Breast epithelium (tissue), 4 donors: ENCODE measurements around the gene PUM1. TPM values are rescaled to one million over a fixed set of nuclear protein-coding genes. Genes with fewer than 3 reads are reported as not detected.
A peak's percentile ranks its signal among the peaks of the same experiment; 100 is the strongest.

Experiments
- DNase-seq, 2 donors: peaks; one replicate each; pipeline ENCODE4 v3.0.0-alpha.2; 2019; ENCODE audit warnings: low spot score in 2 of 2
- H3K27ac ChIP-seq, 2 donors: fragments of 200-600 bp; sonication (generic) in 1 of 2; one replicate each; pipeline ENCODE4 v1.5.1; 2016 to 2019; ENCODE audit warnings: mild to moderate bottlenecking in 1 of 2
- H3K27me3 ChIP-seq, 2 donors: fragments of 200-600 bp; sonication (generic) in 1 of 2; one replicate each; pipeline versions ENCODE4 v1.5.1 to v1.6.0; 2017 to 2019; ENCODE audit warnings: control low read depth in 1 of 2, mild to moderate bottlenecking in 1 of 2
- H3K36me3 ChIP-seq: fragments of 200-600 bp; one replicate; pipeline ENCODE4 v1.5.1; 2019
- H3K4me1 ChIP-seq, 2 donors: fragments of 200-600 bp; sonication (generic); one replicate each; pipeline ENCODE4 v1.5.1; 2016 to 2019; ENCODE audit warnings: control low read depth in 1 of 2
- H3K4me3 ChIP-seq, 3 donors: fragments of 200-600 bp; sonication (generic); 1 replicate in 2 of 3; 2 replicates in 1 of 3; pipeline ENCODE4 v1.5.1; 2016 to 2019; ENCODE audit warnings: mild to moderate bottlenecking in 3 of 3, moderate library complexity in 2 of 3
- H3K9me3 ChIP-seq, 2 donors: fragments of 200-600 bp; sonication (generic) in 1 of 2; one replicate each; pipeline ENCODE4 v1.5.1; 2016 to 2019; ENCODE audit warnings: control low read depth in 1 of 2
- POLR2A ChIP-seq: fragments of 450-650 bp; IDR thresholded peaks from one replicate; pipeline ENCODE4 v1.6.1; 2016; ENCODE audit warnings: antibody characterized with exemption, mild to moderate bottlenecking, moderate library complexity
- POLR2AphosphoS5 ChIP-seq, 3 donors: sonication (generic); formaldehyde crosslinking; IDR thresholded peaks; one replicate each; pipeline ENCODE4 v1.6.1; 2017; ENCODE audit warnings: antibody characterized with exemption in 3 of 3
- intact Hi-C: fragments of 100-400 bp; cut with DNase I; formaldehyde crosslinking; loops from one replicate; pipeline ENCODE4 v1.15.1; 2023; ENCODE audit warnings: low total_unique reads
- total RNA-seq, 3 donors: library from RNA; depleted of rRNA; stranded (reverse); fragments of >200 nt; gene quantifications; one replicate each; pipeline ENCODE4 v1.1.0, GENCODE V29; 2016
- TF ChIP-seq, protein P1 (sequence below), 3 donors: fragments of 450-650 bp; IDR thresholded peaks; one replicate each; pipeline ENCODE4 v1.5.1; 2016 to 2017; ENCODE audit warnings: antibody characterized with exemption in 3 of 3, mild to moderate bottlenecking in 3 of 3, moderate library complexity in 3 of 3

Gene PUM1
- total RNA-seq, 3 donors from 2014 or later, result 93.8 to 149 (median 116) TPM

DNA sequence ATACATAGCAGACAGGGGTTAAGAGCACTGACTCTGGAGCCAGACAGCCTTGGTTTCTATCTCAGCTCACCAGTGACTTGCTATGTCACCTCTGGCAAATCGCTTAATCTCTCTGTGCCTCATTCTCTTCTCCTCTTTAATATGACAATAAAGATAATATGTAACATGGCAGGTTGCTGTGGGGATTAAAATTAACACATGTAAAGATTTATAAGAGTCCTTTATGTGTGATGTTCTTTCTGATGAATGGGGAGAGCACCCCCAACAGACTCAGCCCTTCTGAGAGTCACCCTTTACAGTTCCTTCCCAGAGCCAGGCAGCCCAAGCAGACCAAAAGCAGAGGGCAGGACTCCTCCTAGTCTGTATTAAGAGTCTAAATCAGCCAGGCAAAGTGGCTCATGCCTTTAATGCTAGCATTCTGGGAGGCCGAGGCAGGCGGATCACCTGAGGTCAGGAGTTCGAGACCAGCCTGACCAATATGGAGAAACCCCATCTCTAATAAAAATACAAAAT is 80.5 kb downstream of the PUM1 start:
- no peak overlapping the region for H3K4me3 ChIP-seq
- H3K4me1 ChIP-seq, result peaks cover 0 to 13% of the 10 kb centered on the region in 2 donors
- TF ChIP-seq, protein P1, sequence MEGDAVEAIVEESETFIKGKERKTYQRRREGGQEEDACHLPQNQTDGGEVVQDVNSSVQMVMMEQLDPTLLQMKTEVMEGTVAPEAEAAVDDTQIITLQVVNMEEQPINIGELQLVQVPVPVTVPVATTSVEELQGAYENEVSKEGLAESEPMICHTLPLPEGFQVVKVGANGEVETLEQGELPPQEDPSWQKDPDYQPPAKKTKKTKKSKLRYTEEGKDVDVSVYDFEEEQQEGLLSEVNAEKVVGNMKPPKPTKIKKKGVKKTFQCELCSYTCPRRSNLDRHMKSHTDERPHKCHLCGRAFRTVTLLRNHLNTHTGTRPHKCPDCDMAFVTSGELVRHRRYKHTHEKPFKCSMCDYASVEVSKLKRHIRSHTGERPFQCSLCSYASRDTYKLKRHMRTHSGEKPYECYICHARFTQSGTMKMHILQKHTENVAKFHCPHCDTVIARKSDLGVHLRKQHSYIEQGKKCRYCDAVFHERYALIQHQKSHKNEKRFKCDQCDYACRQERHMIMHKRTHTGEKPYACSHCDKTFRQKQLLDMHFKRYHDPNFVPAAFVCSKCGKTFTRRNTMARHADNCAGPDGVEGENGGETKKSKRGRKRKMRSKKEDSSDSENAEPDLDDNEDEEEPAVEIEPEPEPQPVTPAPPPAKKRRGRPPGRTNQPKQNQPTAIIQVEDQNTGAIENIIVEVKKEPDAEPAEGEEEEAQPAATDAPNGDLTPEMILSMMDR (IDR thresholded peaks at IDR 0.05), result no peak
- TF ChIP-seq POLR2AphosphoS5 (IDR thresholded peaks at IDR 0.05), result no peak
- no peak for TF ChIP-seq POLR2A
- no peaks in the 10 kb centered on the region for H3K36me3 ChIP-seq
- no peaks in the 10 kb centered on the region for H3K9me3 ChIP-seq
- peak overlapping the region; percentile 21 to 50 for H3K27ac ChIP-seq
- intact Hi-C loops, result no loop called here
- H3K27me3 ChIP-seq, result no peaks in the 10 kb centered on the region
- no peak for DNase-seq

DNA sequence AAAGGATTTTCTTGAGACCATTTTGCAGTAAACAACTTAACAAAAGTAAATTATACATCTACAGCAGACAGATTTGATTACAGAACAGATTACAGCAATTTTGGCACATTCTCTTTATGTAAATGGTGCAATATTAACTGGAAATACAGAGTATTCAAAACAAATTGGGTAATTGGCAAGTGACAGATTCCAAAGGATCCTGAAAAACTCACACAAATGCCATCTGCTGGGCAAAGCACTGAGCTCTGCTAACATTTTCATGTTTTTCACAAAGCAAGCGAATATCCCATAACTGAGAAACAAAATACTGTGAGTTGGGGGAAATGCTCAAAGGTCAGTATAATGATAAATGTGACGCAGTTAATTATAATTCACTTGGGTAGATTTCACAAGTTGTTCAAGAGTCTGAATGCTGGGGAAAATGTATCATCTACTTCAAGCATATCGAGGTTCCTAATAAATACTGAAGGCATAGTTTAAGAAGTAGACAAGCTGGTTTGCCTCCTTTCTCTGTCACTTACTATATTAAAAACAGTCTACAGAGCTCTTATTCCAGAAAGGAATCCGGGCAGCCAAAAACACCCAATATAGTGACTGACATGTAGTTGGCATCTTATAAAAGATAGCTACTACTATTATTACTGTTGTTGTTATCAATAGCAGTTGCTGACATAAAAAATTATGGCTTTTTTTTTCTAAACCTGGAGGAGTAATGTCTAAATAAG is 81.2 kb downstream of the PUM1 start:
- Histone ChIP-seq H3K4me1 (peaks cover 0 to 13% of the 10 kb centered on the region in 2 donors), H3K27me3 (no peaks in the 10 kb centered on the region), H3K9me3 (no peaks in the 10 kb centered on the region), H3K36me3 (no peaks in the 10 kb centered on the region), H3K27ac (peak overlapping the region; percentile 21 to 50), H3K4me3 (no peak overlapping the region)
- TF ChIP-seq, protein P1 (IDR thresholded peaks at IDR 0.05), result no peak
- no peak for TF ChIP-seq POLR2AphosphoS5 (IDR thresholded peaks at IDR 0.05)
- TF ChIP-seq POLR2A, result no peak
- intact Hi-C loops, result no loop called here
- no peak for DNase-seq

DNA sequence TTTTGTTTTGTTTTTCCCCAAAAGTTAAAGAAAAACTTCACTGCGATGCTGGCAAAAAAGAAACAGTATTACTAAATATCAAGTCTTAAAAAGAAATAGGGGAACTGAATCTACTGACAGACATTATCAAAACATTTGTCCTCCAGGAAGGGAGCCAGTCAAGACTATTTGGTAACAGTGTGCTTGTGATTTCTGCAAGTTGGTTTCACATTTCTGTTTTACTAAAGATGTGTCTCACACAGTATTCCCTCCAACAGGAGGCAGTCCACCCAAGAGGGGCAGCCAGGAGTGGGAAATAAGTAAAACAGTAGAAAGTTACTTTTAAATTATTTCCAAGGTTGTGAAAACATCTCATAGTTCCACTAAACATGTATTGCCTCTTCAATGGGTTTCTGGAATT is 82.6 kb downstream of the PUM1 start:
- H3K4me3 ChIP-seq, result no peak overlapping the region
- peaks cover 0 to 9% of the 10 kb centered on the region in 2 donors for H3K4me1 ChIP-seq
- H3K36me3 ChIP-seq, result no peaks in the 10 kb centered on the region
- no peak for DNase-seq
- no peak overlapping the region for H3K27ac ChIP-seq
- H3K9me3 ChIP-seq, result no peaks in the 10 kb centered on the region
- intact Hi-C loops, result no loop called here
- no peak for TF ChIP-seq POLR2AphosphoS5 (IDR thresholded peaks at IDR 0.05)
- no peaks in the 10 kb centered on the region for H3K27me3 ChIP-seq

DNA sequence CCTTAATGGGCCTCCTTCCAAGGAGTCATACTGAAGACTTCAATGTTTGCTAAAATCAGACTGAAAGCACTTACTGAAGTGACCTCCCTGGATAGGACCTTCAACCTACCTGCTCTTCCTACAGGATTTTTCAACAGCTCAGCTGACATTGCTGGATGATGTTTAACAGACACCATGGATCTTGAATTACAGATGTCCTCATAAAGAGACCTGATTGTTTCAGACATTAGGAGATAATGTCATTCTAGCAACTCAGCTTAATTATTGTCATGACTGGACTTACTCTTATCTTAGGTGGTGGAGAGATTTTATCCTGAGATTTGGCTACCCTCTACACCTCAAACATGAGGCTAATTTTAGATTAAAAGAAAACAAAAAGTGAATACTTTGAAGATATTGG is 83.1 kb downstream of the PUM1 start:
- intact Hi-C loops, result no loop called here
- Histone ChIP-seq H3K9me3 (no peaks in the 10 kb centered on the region), H3K36me3 (no peaks in the 10 kb centered on the region), H3K27ac (no peak overlapping the region), H3K4me3 (no peak overlapping the region), H3K4me1 (peaks cover 0 to 9% of the 10 kb centered on the region in 2 donors), H3K27me3 (no peaks in the 10 kb centered on the region)
- DNase-seq, result no peak
- TF ChIP-seq POLR2AphosphoS5 (IDR thresholded peaks at IDR 0.05) (no peak), POLR2A (no peak)
- TF ChIP-seq, protein P1 (IDR thresholded peaks at IDR 0.05), result no peak

DNA sequence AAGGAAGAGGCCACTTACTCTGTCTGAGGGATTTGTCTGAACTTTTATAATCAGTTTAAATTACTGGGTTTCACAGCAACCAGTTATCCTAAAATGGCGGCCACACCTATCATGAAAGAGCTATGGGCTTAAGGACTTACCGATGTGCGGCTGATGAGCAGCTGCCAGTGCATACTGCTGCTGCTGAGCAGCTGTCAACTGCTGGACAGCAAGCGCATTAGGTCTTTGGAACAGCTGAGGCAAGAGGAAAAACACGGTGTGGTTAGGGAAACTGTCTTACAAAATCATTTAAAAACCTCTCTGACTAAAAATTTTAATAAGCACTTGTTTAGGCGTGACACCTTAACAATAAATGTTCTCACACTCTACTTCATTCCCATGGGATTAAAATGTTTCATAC is 84.3 kb downstream of the PUM1 start:
- Histone ChIP-seq H3K27me3 (no peaks in the 10 kb centered on the region), H3K27ac (no peak overlapping the region), H3K9me3 (no peaks in the 10 kb centered on the region), H3K4me3 (no peak overlapping the region), H3K4me1 (peaks cover 0 to 9% of the 10 kb centered on the region in 2 donors), H3K36me3 (no peaks in the 10 kb centered on the region)
- intact Hi-C loops, result no loop called here
- no peak for DNase-seq
- TF ChIP-seq POLR2A, result no peak
- TF ChIP-seq, protein P1 (IDR thresholded peaks at IDR 0.05), result no peak
- no peak for TF ChIP-seq POLR2AphosphoS5 (IDR thresholded peaks at IDR 0.05)
